ENCODE results near the gene YIF1B.

DNA sequence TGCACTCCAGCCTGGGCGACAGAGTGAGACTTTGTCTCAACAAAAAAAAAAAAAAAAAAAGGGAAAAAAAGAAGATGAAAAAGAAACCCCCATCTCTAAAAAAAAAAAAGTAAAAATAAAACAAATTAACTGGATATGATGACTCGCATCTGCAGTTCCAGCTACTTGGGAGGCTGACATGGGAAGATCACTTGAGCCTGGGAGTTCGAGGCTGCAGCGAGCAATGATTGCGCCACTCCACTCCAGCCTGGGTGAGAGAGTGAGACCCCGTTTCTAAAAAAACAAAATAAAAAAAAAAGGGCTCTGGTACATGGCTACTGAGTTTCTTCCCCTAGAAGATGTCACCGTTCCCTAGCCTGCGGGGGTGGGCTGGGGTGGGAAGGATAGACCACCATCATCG, 17.5 kb upstream of the YIF1B start:
- TF ChIP-seq, protein P1, sequence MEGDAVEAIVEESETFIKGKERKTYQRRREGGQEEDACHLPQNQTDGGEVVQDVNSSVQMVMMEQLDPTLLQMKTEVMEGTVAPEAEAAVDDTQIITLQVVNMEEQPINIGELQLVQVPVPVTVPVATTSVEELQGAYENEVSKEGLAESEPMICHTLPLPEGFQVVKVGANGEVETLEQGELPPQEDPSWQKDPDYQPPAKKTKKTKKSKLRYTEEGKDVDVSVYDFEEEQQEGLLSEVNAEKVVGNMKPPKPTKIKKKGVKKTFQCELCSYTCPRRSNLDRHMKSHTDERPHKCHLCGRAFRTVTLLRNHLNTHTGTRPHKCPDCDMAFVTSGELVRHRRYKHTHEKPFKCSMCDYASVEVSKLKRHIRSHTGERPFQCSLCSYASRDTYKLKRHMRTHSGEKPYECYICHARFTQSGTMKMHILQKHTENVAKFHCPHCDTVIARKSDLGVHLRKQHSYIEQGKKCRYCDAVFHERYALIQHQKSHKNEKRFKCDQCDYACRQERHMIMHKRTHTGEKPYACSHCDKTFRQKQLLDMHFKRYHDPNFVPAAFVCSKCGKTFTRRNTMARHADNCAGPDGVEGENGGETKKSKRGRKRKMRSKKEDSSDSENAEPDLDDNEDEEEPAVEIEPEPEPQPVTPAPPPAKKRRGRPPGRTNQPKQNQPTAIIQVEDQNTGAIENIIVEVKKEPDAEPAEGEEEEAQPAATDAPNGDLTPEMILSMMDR (IDR thresholded peaks at IDR 0.05): no peak
- TF ChIP-seq POLR2A (IDR thresholded peaks at IDR 0.05) (no peak), POLR2AphosphoS5 (IDR thresholded peaks at IDR 0.05) (no peak), EP300 (IDR thresholded peaks at IDR 0.05) (no peak)
